Erythroblast (primary cell): ENCODE results near the gene NUDT3.
"Not testable (repeated sequence)": the region's sequence is repeated elsewhere in the genome, so short reads cannot be mapped to it uniquely, and the experiment has no call there.

Experiments used
- DNase-seq, 2 experiments: peaks; one replicate each; lab custom pipeline; 2025; lab: John Stamatoyannopoulos, UW
- GATA1 ChIP-seq: IDR thresholded peaks from 2 replicates; pipeline ENCODE4 v1.6.1; 2011; ENCODE audit warnings: low read depth, mild to moderate bottlenecking, control low read depth, low read length, moderate library complexity
- POLR2A ChIP-seq: IDR thresholded peaks from 2 replicates; pipeline ENCODE4 v1.6.1; 2011; ENCODE audit warnings: mild to moderate bottlenecking, low read length

Gene NUDT3

DNA sequence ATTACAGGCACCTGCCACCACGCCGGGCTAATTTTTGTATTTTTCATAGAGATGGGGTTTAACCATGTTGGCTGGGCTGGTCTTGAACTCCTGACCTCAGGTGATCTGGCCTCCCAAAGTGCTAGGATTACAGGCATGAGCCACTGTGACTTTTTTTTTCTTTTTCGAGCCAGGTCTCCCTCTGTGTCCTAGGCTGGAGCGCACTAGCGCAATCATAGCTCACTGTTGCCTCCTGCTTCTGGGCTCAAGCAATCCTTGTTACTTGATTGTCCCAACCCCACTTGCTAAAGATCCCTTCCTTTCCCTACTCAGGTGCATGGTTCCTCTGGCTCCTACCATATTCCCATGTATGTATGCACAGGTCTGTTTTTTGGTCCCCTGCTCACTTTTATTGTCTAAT lies 116.3 kb downstream of the NUDT3 start:
- DNase-seq = no peak
- no peak for TF ChIP-seq POLR2A
- TF ChIP-seq GATA1 = no peak

DNA sequence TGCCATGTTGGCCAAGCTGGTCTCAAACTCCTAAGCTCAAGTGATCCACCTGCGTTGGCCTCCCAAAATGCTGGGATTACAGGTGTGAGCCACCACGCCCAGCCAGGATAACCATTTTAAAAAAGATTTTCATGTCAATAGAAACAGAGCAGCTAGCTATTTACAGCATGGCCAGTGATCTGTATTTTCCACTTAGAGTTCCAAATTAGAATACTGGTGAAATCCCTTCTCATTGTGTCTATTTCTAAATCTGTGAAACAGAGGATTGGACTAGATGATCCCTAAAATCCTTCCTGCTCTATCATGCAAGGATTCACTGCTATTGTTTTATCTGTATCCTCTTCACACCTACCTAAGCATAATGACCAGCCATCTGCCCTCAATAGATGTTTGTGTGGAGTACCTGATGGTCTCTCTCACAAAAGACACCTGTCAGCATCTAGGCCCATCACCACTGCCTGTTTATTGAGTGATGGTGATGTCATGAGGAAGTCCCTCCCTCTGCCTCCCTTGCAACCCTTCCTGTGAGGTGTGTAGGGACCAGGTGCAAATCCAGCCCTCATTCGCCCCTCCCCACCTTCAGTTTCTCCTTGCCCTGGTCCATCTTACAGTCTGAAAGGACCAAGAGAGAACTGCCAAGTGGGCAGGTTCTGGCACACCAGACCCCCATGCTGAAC lies 117.2 kb downstream of the NUDT3 start:
- TF ChIP-seq GATA1 = no peak
- no peak for TF ChIP-seq POLR2A
- no peak for DNase-seq

DNA sequence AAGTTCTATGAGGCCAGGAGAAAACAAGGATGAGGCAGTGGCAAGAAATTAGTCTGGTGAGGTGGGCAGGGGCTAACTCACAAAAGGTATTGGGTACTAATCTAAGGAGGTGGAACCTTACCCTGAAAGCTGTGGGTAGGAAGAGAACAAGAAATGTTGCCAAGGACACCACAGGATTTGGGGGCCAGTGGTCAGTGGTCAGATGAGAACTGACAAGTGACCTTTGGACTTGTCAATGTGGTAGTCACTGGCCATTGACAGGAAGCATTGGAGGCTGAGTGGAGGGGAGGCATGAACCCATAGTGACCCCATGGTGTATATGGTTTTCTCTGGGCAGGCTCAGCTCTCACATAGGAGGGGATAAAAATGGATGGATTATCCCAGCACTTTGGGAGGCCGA lies 118.3 kb downstream of the NUDT3 start:
- no peak for TF ChIP-seq GATA1
- no peak for TF ChIP-seq POLR2A
- no peak for DNase-seq

DNA sequence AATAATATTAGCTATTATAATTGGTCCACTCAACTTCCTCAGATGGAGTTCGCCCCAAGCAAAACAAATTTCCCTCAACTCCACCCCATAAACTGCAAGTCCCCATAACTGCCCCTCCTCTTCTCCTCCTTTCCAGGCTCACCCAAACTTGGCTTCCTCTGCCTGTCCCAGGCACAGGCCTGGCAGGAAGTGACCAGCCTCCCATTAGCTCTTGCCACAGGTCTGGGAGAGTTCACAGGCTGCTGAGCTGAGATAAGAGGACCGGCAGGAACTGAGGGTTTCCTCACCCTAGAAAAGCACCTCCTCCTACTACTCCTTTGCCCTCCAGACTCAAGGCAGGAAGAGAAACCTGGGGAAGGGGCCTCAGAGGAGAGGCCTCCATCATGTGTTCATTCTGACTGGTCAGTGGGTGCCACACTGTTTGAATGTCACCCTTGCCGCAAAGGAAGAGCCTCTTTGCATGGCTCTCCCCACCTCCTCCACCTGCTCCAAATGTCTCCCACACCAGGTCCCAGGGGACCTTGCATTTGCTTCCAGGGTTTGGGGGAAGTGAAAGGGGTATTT lies 119.1 kb downstream of the NUDT3 start:
- peak; percentile 81 to 88 for DNase-seq
- no peak for TF ChIP-seq POLR2A
- peak; percentile 22 for TF ChIP-seq GATA1

DNA sequence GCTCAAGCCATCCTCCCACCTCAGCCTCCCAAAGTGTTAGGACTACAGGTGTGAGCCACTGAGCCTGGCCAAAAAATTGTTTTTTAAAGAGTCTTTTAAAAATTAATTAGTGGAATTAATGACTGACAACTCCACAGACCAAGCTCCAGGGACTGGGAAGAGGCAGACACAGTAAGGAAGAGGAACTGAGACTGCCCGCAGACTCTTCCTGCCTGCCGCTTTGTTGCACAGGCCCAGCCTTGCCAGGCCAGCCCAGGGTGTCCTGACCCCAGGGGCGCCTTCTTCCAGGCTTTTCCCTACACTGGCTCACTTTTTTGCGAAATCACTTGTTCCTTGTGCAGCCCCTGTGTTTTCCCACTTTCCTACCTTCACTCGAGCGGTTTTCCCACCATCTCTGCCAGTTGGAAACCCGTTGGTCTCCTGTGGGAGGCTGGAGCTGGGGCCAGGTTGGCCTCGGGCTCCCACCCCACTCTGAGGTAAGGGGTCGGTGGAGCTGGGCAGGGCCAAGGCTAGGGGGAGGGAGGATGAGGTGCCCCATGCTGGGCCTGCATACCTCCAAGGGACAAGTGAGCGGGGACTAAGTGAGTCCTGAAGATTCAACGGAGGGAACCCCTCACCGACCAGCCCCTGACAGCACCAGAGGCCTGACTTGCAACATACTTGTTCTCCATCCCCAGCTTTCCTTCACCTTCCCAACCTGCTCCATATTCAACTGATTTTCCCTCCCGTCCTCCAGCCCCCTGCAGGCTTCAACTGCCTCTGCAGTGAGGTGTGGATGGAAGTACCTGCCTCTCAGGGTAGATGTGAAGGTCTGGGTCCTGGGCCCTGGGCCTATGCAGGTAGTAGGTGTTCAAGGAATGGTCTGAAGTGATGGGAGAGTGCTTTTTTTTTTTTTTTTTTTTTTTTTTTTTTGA lies 120.2 kb downstream of the NUDT3 start:
- TF ChIP-seq POLR2A = no peak
- TF ChIP-seq GATA1 = no peak
- DNase-seq = no peak

DNA sequence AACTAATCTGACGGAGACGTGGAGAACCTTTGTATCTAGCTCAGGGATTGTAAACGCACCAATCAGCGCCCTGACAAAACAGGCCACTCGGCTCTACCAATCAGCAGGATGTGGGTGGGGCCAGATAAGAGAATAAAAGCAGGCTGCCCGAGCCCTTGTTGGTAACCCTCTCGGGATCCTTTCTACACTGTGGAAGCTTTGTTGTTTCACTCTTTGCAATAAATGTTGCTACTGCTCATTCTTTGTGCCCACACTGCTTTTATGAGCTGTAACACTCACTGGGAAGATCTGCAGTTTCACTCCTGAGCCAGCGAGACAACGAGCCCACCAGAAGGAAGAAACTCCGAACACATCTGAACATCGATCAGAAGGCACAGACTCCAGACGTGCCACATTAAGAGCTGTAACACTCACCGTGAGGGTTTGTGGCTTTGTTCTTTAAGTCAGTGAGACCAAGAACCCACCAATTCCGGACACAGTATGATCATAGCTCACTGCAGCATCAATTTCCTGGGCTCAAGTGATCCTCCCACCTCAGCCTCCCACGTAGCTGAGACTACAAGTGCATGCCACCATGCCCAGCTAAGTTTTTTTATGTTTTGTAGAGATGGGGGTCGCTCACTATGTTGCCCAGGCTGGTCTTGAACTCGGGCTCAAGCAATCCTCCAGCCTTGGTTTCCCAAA lies 122.7 kb downstream of the NUDT3 start:
- not testable (repeated sequence) for DNase-seq

DNA sequence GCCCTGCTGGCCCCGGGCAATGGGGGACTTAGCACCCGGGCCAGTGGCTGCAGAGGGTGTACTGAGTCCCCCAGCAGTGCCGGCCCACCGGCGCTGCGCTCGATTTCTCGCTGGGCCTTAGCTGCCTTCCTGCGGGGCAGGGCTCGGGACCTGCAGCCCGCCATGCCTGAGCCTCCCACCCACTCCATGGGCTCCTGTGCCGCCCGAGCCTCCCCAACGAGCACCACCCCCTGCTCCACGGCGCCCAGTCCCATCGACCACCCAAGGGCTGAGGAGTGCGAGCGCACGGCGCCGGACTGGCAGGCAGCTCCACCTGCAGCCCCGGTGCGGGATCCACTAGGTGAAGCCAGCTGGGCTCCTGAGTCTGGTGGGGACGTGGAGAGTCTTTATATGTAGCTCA lies 123.3 kb downstream of the NUDT3 start:
- not testable (repeated sequence) for DNase-seq

DNA sequence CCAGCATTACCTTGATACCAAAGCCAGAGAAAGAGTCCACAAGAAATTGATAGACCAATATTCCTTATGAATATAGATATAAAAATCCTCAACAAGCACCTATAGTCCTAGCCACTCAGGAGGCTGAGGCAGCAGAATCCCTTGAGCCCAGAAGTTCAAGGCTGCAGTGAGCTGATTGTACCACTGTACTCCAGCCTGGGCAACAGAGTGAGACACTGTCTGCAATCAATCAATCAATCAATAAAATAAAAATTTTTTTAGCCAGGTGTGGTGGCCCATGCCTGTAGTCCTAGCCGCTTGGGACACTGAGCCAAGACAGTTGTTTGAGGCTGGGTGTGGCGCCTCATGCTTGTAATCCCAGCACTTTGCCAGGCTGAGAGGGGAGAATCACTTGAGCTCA lies 124.7 kb downstream of the NUDT3 start:
- no peak for DNase-seq
- TF ChIP-seq GATA1 (no peak), POLR2A (no peak)

DNA sequence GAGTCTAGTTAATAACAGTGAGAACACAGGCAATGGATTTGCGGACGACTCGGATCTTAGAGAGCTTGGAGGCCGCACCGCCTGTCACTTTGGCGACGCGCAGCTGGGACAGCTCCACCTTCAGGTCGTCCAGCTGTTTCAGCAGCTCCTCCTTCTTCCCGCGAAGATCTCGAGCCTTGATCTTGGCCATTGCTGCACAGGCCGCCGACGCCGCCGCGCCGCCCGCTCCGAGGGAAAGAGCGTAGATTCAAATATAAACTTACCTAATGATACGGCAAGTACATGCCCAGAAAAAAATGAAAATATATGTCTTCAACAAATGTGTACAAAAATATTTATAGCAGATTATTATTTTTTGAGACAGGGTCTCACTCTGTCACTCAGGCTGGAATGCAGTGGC lies 129.0 kb downstream of the NUDT3 start:
- not testable (repeated sequence) for DNase-seq

DNA sequence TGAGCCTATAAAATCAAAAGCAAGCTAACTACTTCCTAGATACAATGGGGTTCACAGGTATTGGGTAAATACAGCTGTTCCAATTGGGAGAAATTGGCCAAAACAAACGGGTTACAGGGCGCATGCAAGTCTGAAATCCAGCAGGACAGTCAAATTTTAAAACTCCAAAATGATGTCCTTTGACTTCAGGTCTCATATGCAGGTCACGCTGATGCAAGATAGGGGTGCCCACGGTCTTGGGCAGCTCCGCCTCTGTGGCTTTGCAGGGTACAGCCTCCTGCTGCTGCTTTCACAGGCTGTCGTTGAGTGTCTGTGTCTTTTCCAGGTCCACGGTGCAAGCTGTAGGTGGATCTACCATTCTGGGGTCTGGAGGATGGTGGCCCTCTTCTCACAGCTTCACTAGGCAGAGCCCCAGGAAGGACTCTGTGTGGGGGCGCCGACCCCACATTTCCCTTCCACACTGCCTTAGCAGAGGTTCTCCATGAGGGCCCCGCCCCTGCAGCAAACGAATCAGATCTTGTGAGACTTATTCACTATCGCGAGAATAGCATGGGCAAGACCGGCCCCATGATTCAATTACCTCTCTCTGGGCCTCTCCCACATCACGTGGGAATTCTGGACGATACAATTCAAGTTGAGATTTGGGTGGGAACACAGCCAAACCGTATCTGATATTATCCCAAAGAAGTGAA lies 131.7 kb downstream of the NUDT3 start:
- DNase-seq = no peak
- TF ChIP-seq GATA1 (no peak), POLR2A (no peak)

DNA sequence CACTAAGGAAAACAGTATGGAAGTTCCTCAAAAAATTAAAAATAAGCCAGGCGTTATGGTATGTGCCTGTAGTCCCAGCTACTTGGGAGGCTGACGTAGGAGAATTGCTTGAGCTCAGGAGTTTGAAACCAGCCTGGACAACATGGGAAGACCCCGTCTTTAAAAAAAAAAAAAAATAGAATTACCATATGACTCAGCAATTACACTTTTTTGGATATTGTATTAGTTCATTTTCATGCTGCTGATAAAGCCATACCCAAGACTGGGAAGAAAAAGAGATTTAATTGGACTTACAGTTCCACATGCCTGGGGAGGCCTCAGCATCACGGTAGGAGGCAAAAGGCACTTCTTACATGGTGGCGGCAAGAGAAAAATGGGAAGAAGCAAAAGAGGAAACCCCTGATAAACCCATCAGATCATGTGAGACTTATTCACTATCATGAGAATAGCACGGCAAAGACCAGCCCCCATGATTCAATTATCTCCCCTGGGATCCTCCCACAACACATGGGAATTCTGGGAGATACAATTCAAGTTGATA lies 132.9 kb downstream of the NUDT3 start:
- TF ChIP-seq POLR2A (no peak), GATA1 (no peak)
- no peak for DNase-seq

DNA sequence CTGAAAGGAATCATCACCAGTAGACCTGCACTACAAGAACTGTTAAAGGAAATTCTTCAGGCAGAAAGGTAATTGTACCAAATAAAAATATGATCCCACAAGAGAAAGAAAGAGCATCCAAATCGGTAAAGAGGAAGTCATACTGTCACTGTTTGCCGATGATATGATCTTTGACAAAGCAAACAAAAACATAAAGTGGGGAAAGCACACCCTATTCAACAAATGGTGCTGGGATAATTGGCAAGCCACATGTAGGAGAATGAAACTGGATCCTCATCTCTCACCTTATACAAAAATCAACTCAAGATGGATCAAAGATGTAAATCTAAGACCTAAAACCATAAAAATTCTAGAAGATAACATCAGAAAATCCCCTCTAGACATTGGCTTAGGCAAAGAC lies 140.1 kb downstream of the NUDT3 start:
- DNase-seq = not testable (repeated sequence)

DNA sequence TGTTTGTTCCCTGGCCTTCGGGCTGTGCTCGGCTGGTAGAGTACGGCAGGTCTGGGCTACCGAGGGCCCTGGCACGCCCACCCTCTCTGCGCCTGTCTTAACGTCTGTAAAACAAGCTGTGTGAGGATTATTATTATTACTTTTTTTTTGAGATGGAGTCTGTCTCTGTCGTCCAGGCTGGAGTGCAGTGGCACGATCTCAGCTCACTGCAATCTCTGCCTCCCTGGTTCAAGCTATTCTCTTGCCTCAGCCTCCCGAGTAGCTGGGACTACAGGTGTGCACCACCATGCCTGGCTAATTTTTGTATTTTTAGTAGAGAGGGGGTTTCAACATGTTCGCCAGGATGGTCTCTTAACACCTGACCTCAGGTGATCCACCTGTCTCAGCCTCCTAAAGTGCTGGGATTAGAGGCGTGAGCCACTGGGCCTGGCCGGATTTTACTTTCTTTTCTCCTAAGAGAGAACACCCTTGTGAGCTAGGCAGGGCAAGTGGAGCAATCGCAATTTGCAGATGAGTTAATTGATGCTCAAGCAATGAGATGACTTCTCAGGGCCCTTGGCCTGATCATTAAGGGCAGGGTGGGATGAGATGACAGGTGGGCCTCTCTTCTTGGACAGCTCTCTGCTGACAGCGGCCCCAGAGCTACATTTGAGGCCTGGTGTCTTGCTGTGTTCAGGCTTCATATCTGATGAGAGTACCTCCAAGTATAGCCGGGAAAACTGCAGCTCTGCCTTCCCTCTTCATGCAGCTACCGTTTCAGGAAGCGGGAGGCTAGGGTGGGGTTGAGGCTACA lies 142.8 kb downstream of the NUDT3 start:
- TF ChIP-seq POLR2A (no peak), GATA1 (no peak)
- DNase-seq = no peak
